ENCODE data around the gene AKAP6. TPM values are rescaled to one million over a fixed set of nuclear protein-coding genes. Genes with fewer than 3 reads are reported as not detected.
"Not testable (repeated sequence)": the region's sequence is repeated elsewhere in the genome, so short reads cannot be mapped to it uniquely, and the experiment has no call there.

AKAP6 gene
- total RNA-seq, 2 experiments from 2014 or later: 1.1 to 1.4 TPM

- no peaks in the 10 kb centered on the region for H3K4me1 Mint-ChIP-seq
- CTCF ChIA-PET: no interaction called here
- POLR2A ChIA-PET: no interaction called here
- no peaks in the 10 kb centered on the region for H3K27me3 Mint-ChIP-seq
- H3K27ac Mint-ChIP-seq: no peak overlapping the region
- no peaks in the 10 kb centered on the region for H3K36me3 Mint-ChIP-seq (ENCODE audit: low read depth)
- peaks cover 2% of the 10 kb centered on the region for H3K9me3 Mint-ChIP-seq
- no peak for DNase-seq
- no peak overlapping the region for H3K4me3 Mint-ChIP-seq
Observed at GRCh38 chr14:32779840-32780239, 450.7 kb downstream of the AKAP6 start.

GRCh38 chr14:32784405-32784804 is 455.3 kb downstream of the AKAP6 start:
- CTCF ChIA-PET: no interaction called here
- Mint-ChIP-seq H3K9me3 (peaks cover 3% of the 10 kb centered on the region), H3K27me3 (no peaks in the 10 kb centered on the region), H3K4me1 (no peaks in the 10 kb centered on the region), H3K27ac (no peak overlapping the region), H3K36me3 (ENCODE audit: low read depth) (no peaks in the 10 kb centered on the region), H3K4me3 (no peak overlapping the region)
- no peak for DNase-seq
- POLR2A ChIA-PET: no interaction called here

GRCh38 chr14:32785585-32785984 is 456.5 kb downstream of the AKAP6 start:
- H3K36me3 Mint-ChIP-seq (ENCODE audit: low read depth): no peaks in the 10 kb centered on the region
- no peak overlapping the region for H3K27ac Mint-ChIP-seq
- no peaks in the 10 kb centered on the region for H3K27me3 Mint-ChIP-seq
- ChIA-PET POLR2A (no interaction called here), CTCF (no interaction called here)
- peaks cover 11% of the 10 kb centered on the region for H3K9me3 Mint-ChIP-seq
- DNase-seq: no peak
- no peak overlapping the region for H3K4me3 Mint-ChIP-seq
- H3K4me1 Mint-ChIP-seq: no peaks in the 10 kb centered on the region

- H3K27me3 Mint-ChIP-seq: no peaks in the 10 kb centered on the region
- no peak for DNase-seq
- POLR2A ChIA-PET: no interaction called here
- CTCF ChIA-PET: no interaction called here
- H3K27ac Mint-ChIP-seq: no peak overlapping the region
- no peaks in the 10 kb centered on the region for H3K4me1 Mint-ChIP-seq
- no peaks in the 10 kb centered on the region for H3K36me3 Mint-ChIP-seq (ENCODE audit: low read depth)
- peaks cover 16% of the 10 kb centered on the region for H3K9me3 Mint-ChIP-seq
- no peak overlapping the region for H3K4me3 Mint-ChIP-seq
Observed at GRCh38 chr14:32786886-32787285, 457.8 kb downstream of the AKAP6 start.

- POLR2A ChIA-PET; H3K4me1 Mint-ChIP-seq; DNase-seq; H3K27me3 Mint-ChIP-seq; H3K36me3 Mint-ChIP-seq (ENCODE audit: low read depth); CTCF ChIA-PET; H3K27ac Mint-ChIP-seq; H3K4me3 Mint-ChIP-seq: not testable (repeated sequence)
- H3K9me3 Mint-ChIP-seq: peaks cover 32% of the 10 kb centered on the region
Observed at GRCh38 chr14:32793033-32793432, 463.9 kb downstream of the AKAP6 start.

- POLR2A ChIA-PET: no interaction called here
- Mint-ChIP-seq H3K27me3 (no peaks in the 10 kb centered on the region), H3K27ac (no peak overlapping the region), H3K36me3 (ENCODE audit: low read depth) (no peaks in the 10 kb centered on the region), H3K9me3 (peaks cover 21% of the 10 kb centered on the region), H3K4me1 (no peaks in the 10 kb centered on the region), H3K4me3 (no peak overlapping the region)
- no peak for DNase-seq
- CTCF ChIA-PET: no interaction called here
Observed at GRCh38 chr14:32800320-32800719, 471.2 kb downstream of the AKAP6 start.

- H3K27me3 Mint-ChIP-seq: no peaks in the 10 kb centered on the region
- ChIA-PET POLR2A (no interaction called here), CTCF (interaction anchor here (0.7 kb wide), 1 partner anchor 158 kb away, joined by 3 read pairs; no protein-coding TSS in a partner anchor)
- no peak for DNase-seq
- no peak overlapping the region for H3K27ac Mint-ChIP-seq
- H3K4me3 Mint-ChIP-seq: no peak overlapping the region
- H3K36me3 Mint-ChIP-seq (ENCODE audit: low read depth): no peaks in the 10 kb centered on the region
- peaks cover 22% of the 10 kb centered on the region for H3K9me3 Mint-ChIP-seq
- no peaks in the 10 kb centered on the region for H3K4me1 Mint-ChIP-seq
Observed at GRCh38 chr14:32802295-32802694, 473.2 kb downstream of the AKAP6 start.

- Mint-ChIP-seq H3K9me3 (peaks cover 20% of the 10 kb centered on the region), H3K27ac (no peak overlapping the region), H3K4me3 (no peak overlapping the region), H3K4me1 (no peaks in the 10 kb centered on the region), H3K27me3 (no peaks in the 10 kb centered on the region), H3K36me3 (ENCODE audit: low read depth) (no peaks in the 10 kb centered on the region)
- no peak for DNase-seq
- ChIA-PET POLR2A (no interaction called here), CTCF (no interaction called here)
Observed at GRCh38 chr14:32805979-32806378, 476.9 kb downstream of the AKAP6 start.

- ChIA-PET CTCF (no interaction called here), POLR2A (no interaction called here)
- no peaks in the 10 kb centered on the region for H3K4me1 Mint-ChIP-seq
Observed at GRCh38 chr14:32808644-32809043, 479.5 kb downstream of the AKAP6 start.

GRCh38 chr14:32809255-32809654 is 480.2 kb downstream of the AKAP6 start:
- Mint-ChIP-seq H3K4me3 (no peak overlapping the region), H3K4me1 (no peaks in the 10 kb centered on the region), H3K9me3 (peaks cover 7% of the 10 kb centered on the region), H3K27me3 (no peaks in the 10 kb centered on the region), H3K27ac (no peak overlapping the region), H3K36me3 (ENCODE audit: low read depth) (no peaks in the 10 kb centered on the region)
- no peak for DNase-seq
- CTCF ChIA-PET: no interaction called here
- POLR2A ChIA-PET: interaction anchor here (0.7 kb wide), 1 partner anchor 13 kb away, joined by 3 read pairs; no protein-coding TSS in a partner anchor

More at GRCh38 chr14:32808644-32809043, 479.5 kb downstream of the AKAP6 start:
- Mint-ChIP-seq H3K36me3 (ENCODE audit: low read depth) (no peaks in the 10 kb centered on the region), H3K9me3 (peaks cover 13% of the 10 kb centered on the region), H3K27ac (no peak overlapping the region), H3K27me3 (no peaks in the 10 kb centered on the region), H3K4me3 (no peak overlapping the region)
- no peak for DNase-seq

- Mint-ChIP-seq H3K4me1 (no peaks in the 10 kb centered on the region), H3K4me3 (no peak overlapping the region), H3K27me3 (no peaks in the 10 kb centered on the region), H3K9me3 (no peaks in the 10 kb centered on the region), H3K27ac (no peak overlapping the region), H3K36me3 (ENCODE audit: low read depth) (no peaks in the 10 kb centered on the region)
- no peak for DNase-seq
- POLR2A ChIA-PET: no interaction called here
- CTCF ChIA-PET: no interaction called here
Observed at GRCh38 chr14:32813401-32813800, 484.3 kb downstream of the AKAP6 start.

GRCh38 chr14:32814721-32815120 is 485.6 kb downstream of the AKAP6 start:
- Mint-ChIP-seq H3K27me3 (no peaks in the 10 kb centered on the region), H3K9me3 (no peaks in the 10 kb centered on the region)

GRCh38 chr14:32816588-32816987 is 487.5 kb downstream of the AKAP6 start:
- H3K36me3 Mint-ChIP-seq (ENCODE audit: low read depth): no peaks in the 10 kb centered on the region
- H3K27me3 Mint-ChIP-seq: no peaks in the 10 kb centered on the region
- DNase-seq: no peak
- no peak overlapping the region for H3K4me3 Mint-ChIP-seq
- ChIA-PET POLR2A (no interaction called here), CTCF (no interaction called here)
- no peaks in the 10 kb centered on the region for H3K4me1 Mint-ChIP-seq
- no peaks in the 10 kb centered on the region for H3K9me3 Mint-ChIP-seq
- H3K27ac Mint-ChIP-seq: no peak overlapping the region

More at GRCh38 chr14:32814721-32815120, 485.6 kb downstream of the AKAP6 start:
- ChIA-PET POLR2A (no interaction called here), CTCF (no interaction called here)
- Mint-ChIP-seq H3K27ac (no peak overlapping the region), H3K4me3 (no peak overlapping the region), H3K36me3 (ENCODE audit: low read depth) (no peaks in the 10 kb centered on the region), H3K4me1 (no peaks in the 10 kb centered on the region)
- no peak for DNase-seq

GRCh38 chr14:32817780-32818179 is 488.7 kb downstream of the AKAP6 start:
- Mint-ChIP-seq H3K4me3 (no peak overlapping the region), H3K36me3 (ENCODE audit: low read depth) (no peaks in the 10 kb centered on the region), H3K4me1 (no peaks in the 10 kb centered on the region), H3K27me3 (no peaks in the 10 kb centered on the region), H3K9me3 (peaks cover 2% of the 10 kb centered on the region), H3K27ac (no peak overlapping the region)
- ChIA-PET POLR2A (no interaction called here), CTCF (no interaction called here)
- DNase-seq: no peak

- peaks cover 7% of the 10 kb centered on the region for H3K9me3 Mint-ChIP-seq
- ChIA-PET CTCF (no interaction called here), POLR2A (no interaction called here)
- no peaks in the 10 kb centered on the region for H3K4me1 Mint-ChIP-seq
- H3K36me3 Mint-ChIP-seq (ENCODE audit: low read depth): no peaks in the 10 kb centered on the region
- H3K4me3 Mint-ChIP-seq: no peak overlapping the region
- no peaks in the 10 kb centered on the region for H3K27me3 Mint-ChIP-seq
- H3K27ac Mint-ChIP-seq: no peak overlapping the region
- DNase-seq: no peak
Observed at GRCh38 chr14:32818581-32818980, 489.5 kb downstream of the AKAP6 start.
